Spleen (tissue), 7 donors: Measurements from ENCODE around the gene FST.

ENCODE experiments used
- POLR2A ChIP-seq, 3 donors: fragments of 450-650 bp; IDR thresholded peaks; one replicate each; pipeline ENCODE4 v1.5.1; 2017; ENCODE audit warnings: antibody characterized with exemption in 3 of 3, mild to moderate bottlenecking in 1 of 3
- POLR2AphosphoS5 ChIP-seq, 3 donors: sonication (generic); formaldehyde crosslinking; IDR thresholded peaks; one replicate each; pipeline ENCODE4 v1.5.1; 2017; ENCODE audit warnings: antibody characterized with exemption in 3 of 3
- TF ChIP-seq, protein P1 (sequence below), 11 experiments: fragments of 200-600 bp in 7 of 11; fragments of 450-650 bp in 4 of 11; sonication (generic) in 4 of 11; IDR thresholded peaks in 8 of 11; conservative IDR thresholded peaks in 3 of 11; 1 replicate in 7 of 11; 2 replicates in 4 of 11; pipeline versions ENCODE4 v1.4.0 to v1.8.0; 2016 to 2021; ENCODE audit warnings: antibody characterized with exemption in 11 of 11, inconsistent platforms in 4 of 11, mild to moderate bottlenecking in 1 of 11
- donor health status: DM: no; HTN: no; CAD: no; lungs with moderate emphysema.
- donor health status: DM: no; HTN: no; CAD: no.
- donor health status: DM: no; HTN: no; CAD: no.

DNA sequence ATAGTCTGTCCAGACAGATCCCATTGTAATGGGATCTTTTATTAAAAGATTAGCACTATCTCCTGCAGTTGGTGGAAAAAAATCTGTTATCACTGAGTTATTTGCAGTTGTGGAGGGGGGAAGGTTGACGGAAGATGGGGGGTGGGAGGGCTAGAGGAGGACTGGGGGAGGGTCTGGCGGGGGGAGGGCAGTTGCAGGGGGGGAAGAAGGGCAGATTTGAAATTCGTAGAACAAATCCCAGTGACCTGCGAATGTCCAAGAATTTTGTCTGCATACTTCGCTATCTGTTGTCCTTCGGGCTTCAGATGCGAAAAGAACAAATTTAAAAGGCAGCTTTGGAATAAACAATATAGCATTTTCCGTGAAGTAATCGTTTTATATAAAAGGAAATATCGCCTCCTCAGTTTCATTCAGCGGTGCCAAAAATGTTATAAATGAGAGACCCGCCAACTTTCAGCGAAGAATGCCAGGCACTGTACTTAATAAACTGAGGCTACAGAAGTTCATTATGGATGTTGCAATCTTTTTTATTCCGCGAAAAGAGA lies 1.3 kb upstream of the FST start:
- TF ChIP-seq, protein P1, sequence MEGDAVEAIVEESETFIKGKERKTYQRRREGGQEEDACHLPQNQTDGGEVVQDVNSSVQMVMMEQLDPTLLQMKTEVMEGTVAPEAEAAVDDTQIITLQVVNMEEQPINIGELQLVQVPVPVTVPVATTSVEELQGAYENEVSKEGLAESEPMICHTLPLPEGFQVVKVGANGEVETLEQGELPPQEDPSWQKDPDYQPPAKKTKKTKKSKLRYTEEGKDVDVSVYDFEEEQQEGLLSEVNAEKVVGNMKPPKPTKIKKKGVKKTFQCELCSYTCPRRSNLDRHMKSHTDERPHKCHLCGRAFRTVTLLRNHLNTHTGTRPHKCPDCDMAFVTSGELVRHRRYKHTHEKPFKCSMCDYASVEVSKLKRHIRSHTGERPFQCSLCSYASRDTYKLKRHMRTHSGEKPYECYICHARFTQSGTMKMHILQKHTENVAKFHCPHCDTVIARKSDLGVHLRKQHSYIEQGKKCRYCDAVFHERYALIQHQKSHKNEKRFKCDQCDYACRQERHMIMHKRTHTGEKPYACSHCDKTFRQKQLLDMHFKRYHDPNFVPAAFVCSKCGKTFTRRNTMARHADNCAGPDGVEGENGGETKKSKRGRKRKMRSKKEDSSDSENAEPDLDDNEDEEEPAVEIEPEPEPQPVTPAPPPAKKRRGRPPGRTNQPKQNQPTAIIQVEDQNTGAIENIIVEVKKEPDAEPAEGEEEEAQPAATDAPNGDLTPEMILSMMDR (IDR thresholded peaks at IDR 0.05 in 8 of 11, conservative IDR thresholded peaks at IDR 0.05 in 3 of 11) = no peak
- TF ChIP-seq POLR2A (IDR thresholded peaks at IDR 0.05) = no peak
- no peak for TF ChIP-seq POLR2AphosphoS5 (IDR thresholded peaks at IDR 0.05)
